Measurements from ENCODE around the gene MEN1. TPM values are rescaled to one million over a fixed set of nuclear protein-coding genes. Genes with fewer than 3 reads are reported as not detected.

Gene MEN1
- total RNA-seq, 1 experiment from 2014 or later = 29.2 TPM

DNA sequence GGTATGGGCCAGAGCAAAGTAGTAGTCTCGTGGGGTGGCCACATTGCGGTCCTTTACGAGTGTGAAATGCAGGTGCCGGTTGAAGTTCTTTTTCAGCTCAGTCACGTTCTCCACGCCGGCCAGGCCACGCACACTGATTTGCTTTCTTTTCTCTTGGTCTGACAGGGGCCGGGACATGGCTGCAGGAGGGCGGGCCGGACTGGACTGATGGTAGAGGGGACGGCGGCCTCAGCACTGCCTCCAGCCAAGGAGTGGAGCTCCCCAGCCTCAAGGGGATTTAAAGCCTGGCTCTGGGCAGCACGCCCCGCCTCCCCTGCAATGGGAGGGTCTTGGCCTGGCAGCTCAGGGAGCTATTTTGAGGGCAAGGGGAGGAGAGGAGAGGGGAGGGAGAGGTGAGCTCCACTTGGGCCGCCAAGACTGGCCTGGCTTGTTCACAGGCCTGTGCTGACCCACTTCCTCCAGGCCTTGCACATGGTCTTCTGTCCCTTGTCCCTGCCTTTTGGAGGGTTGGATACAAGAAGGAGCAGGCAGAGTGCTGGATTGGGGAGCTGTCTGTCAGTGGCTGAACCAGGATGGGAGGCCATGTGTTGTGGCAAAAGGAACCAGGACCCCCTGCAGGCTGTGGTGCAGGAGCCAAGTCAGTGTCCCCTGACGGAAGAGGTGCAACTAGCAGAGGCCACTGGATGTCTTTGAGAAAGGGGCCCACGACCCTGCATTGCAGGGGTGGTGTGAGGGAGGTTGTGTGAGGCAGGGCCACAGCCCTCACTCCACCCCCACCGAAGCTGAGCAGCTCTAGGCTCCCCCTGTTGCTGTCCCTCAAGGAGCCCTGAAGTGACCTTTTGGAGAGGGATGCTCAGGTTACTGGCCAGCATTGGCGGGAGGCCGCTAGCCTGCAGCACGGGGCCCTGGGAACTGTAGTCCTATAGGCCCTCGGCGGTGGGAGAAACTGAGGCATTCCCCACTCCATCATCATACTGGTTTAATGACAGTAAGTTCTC is 50.3 kb downstream of the MEN1 start, which contains the start of gene PYGM:
Gene PYGM, minus strand, starts transcription at position 253 of the 998 bp plus-strand sequence. Its CDS starts 76 bp downstream, at position 177.
- TF ChIP-seq, protein P1, sequence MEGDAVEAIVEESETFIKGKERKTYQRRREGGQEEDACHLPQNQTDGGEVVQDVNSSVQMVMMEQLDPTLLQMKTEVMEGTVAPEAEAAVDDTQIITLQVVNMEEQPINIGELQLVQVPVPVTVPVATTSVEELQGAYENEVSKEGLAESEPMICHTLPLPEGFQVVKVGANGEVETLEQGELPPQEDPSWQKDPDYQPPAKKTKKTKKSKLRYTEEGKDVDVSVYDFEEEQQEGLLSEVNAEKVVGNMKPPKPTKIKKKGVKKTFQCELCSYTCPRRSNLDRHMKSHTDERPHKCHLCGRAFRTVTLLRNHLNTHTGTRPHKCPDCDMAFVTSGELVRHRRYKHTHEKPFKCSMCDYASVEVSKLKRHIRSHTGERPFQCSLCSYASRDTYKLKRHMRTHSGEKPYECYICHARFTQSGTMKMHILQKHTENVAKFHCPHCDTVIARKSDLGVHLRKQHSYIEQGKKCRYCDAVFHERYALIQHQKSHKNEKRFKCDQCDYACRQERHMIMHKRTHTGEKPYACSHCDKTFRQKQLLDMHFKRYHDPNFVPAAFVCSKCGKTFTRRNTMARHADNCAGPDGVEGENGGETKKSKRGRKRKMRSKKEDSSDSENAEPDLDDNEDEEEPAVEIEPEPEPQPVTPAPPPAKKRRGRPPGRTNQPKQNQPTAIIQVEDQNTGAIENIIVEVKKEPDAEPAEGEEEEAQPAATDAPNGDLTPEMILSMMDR (IDR thresholded peaks at IDR 0.05; ENCODE audit: unreplicated experiment) = no peak
- no peaks in the 10 kb centered on the region for H3K9me3 Mint-ChIP-seq (ENCODE audit: unreplicated experiment)
- H3K4me1 Mint-ChIP-seq (ENCODE audit: insufficient read depth, unreplicated experiment) = no peaks in the 10 kb centered on the region
- peaks cover 30% of the 10 kb centered on the region for H3K36me3 Mint-ChIP-seq (ENCODE audit: insufficient read depth, unreplicated experiment)
- DNase-seq (ENCODE audit: unreplicated experiment) = no peak
- POLR2A ChIA-PET = interaction anchor here (0.9 to 6.8 kb wide), 2 partner anchors 15 to 82 kb away, joined by 4 to 86 read pairs; partner anchors contain the start of gene SF1
- H3K27me3 Mint-ChIP-seq (ENCODE audit: insufficient read depth, unreplicated experiment) = no peaks in the 10 kb centered on the region
- no peak within 1 kb of the TSS for H3K4me3 Mint-ChIP-seq (ENCODE audit: unreplicated experiment)
- H3K27ac Mint-ChIP-seq (ENCODE audit: low read depth, unreplicated experiment) = peak within 1 kb of the TSS; percentile 64
- no TSS peak for BruUV-seq (replicated peaks)
- intact Hi-C loops (cut with micrococcal nuclease) = no loop called here
- CTCF ChIA-PET = interaction anchor here (0.5 to 1.8 kb wide), 5 partner anchors 11 to 310 kb away, joined by 3 to 5 read pairs (median 3); no protein-coding TSS in a partner anchor

- POLR2A ChIA-PET = interaction anchor here (6.8 kb wide), 1 partner anchor 16 kb away, joined by 86 read pairs; the partner anchor contains the start of gene SF1
- intact Hi-C loops (cut with micrococcal nuclease) = no loop called here
Measured at GRCh38 chr11:64759131-64759721, 51.1 kb downstream of the MEN1 start.

GRCh38 chr11:64758330-64759079 is 51.8 kb downstream of the MEN1 start:
- CTCF ChIA-PET = no interaction called here
- intact Hi-C loops (cut with micrococcal nuclease) = no loop called here
- no TSS peak for BruUV-seq (replicated peaks)
- Mint-ChIP-seq H3K27me3 (ENCODE audit: insufficient read depth, unreplicated experiment) (no peaks in the 10 kb centered on the region), H3K4me1 (ENCODE audit: insufficient read depth, unreplicated experiment) (no peaks in the 10 kb centered on the region), H3K27ac (ENCODE audit: low read depth, unreplicated experiment) (no peak overlapping the region), H3K9me3 (ENCODE audit: unreplicated experiment) (no peaks in the 10 kb centered on the region), H3K4me3 (ENCODE audit: unreplicated experiment) (no peak overlapping the region), H3K36me3 (ENCODE audit: insufficient read depth, unreplicated experiment) (peaks cover 15% of the 10 kb centered on the region)
- TF ChIP-seq, protein P1 (IDR thresholded peaks at IDR 0.05; ENCODE audit: unreplicated experiment) = no peak
- no peak for DNase-seq (ENCODE audit: unreplicated experiment)
- POLR2A ChIA-PET = interaction anchor here (1.1 kb wide), 1 partner anchor 17 kb away, joined by 3 read pairs; no protein-coding TSS in a partner anchor

More at GRCh38 chr11:64759131-64759721, 51.1 kb downstream of the MEN1 start:
- DNase-seq (ENCODE audit: unreplicated experiment) = no peak
- TF ChIP-seq, protein P1 (IDR thresholded peaks at IDR 0.05; ENCODE audit: unreplicated experiment) = no peak
- Mint-ChIP-seq H3K27ac (ENCODE audit: low read depth, unreplicated experiment) (no peak overlapping the region), H3K27me3 (ENCODE audit: insufficient read depth, unreplicated experiment) (no peaks in the 10 kb centered on the region), H3K9me3 (ENCODE audit: unreplicated experiment) (no peaks in the 10 kb centered on the region), H3K36me3 (ENCODE audit: insufficient read depth, unreplicated experiment) (peaks cover 22% of the 10 kb centered on the region), H3K4me3 (ENCODE audit: unreplicated experiment) (no peak overlapping the region), H3K4me1 (ENCODE audit: insufficient read depth, unreplicated experiment) (no peaks in the 10 kb centered on the region)
- CTCF ChIA-PET = interaction anchor here (0.5 to 0.9 kb wide), 2 partner anchors 10 to 309 kb away, joined by 3 read pairs; no protein-coding TSS in a partner anchor
- BruUV-seq (replicated peaks) = no TSS peak
